ENCODE results near the gene KIF9. TPM values are rescaled to one million over a fixed set of nuclear protein-coding genes. Genes with fewer than 3 reads are reported as not detected.

The KIF9 gene
- polyA plus RNA-seq, 1 donor (not counting 4 experiments of a cell fraction or from before 2014, with no cell fraction given) = 9.2 TPM

GRCh38 chr3:47314056-47314764, 31.6 kb upstream of the KIF9 start:
- Histone ChIP-seq H3K27ac (ENCODE audit: control insufficient read depth, insufficient read depth, low read length) (no peak overlapping the region), H3K4me3 (ENCODE audit: control insufficient read depth in 2 of 3, extremely low read depth in 1 of 3, insufficient read depth in 2 of 3, low read depth in 1 of 3, low read length in 3 of 3) (no peak overlapping the region), H3K4me1 (ENCODE audit: control insufficient read depth, extremely low read depth, insufficient read depth, low read length) (peaks cover 3% of the 10 kb centered on the region), H3K9ac (ENCODE audit: control insufficient read depth, extremely low read depth, insufficient read depth, low read length) (no peak overlapping the region), H3K4me2 (ENCODE audit: control insufficient read depth, extremely low read depth, insufficient read depth, low read depth, low read length) (no peak overlapping the region), H3K27me3 (ENCODE audit: control insufficient read depth, extremely low read depth, insufficient read depth, low read length) (no peaks in the 10 kb centered on the region), H2AFZ (ENCODE audit: control insufficient read depth, low read length) (no peak overlapping the region), H3K9me3 (ENCODE audit: control insufficient read depth, low read depth, low read length) (no peaks in the 10 kb centered on the region), H3K79me2 (ENCODE audit: control insufficient read depth, insufficient read depth, low read length) (peaks cover 10% of the 10 kb centered on the region), H4K20me1 (ENCODE audit: control insufficient read depth, extremely low read depth, insufficient read depth, low read length) (peaks cover 3% of the 10 kb centered on the region), H3K36me3 (ENCODE audit: control insufficient read depth in 2 of 2, extremely low read depth in 1 of 2, insufficient read depth in 2 of 2, low read length in 2 of 2) (peaks cover 0 to 2% of the 10 kb centered on the region in 2 experiments), H3K9me1 (ENCODE audit: control insufficient read depth, extremely low read depth, insufficient read depth, low read length) (no peaks in the 10 kb centered on the region)
- FAIRE-seq = no peak
- TF ChIP-seq EZH2 (IDR thresholded peaks at IDR 0.05; ENCODE audit: low read length) = no peak
- TF ChIP-seq, protein P1, sequence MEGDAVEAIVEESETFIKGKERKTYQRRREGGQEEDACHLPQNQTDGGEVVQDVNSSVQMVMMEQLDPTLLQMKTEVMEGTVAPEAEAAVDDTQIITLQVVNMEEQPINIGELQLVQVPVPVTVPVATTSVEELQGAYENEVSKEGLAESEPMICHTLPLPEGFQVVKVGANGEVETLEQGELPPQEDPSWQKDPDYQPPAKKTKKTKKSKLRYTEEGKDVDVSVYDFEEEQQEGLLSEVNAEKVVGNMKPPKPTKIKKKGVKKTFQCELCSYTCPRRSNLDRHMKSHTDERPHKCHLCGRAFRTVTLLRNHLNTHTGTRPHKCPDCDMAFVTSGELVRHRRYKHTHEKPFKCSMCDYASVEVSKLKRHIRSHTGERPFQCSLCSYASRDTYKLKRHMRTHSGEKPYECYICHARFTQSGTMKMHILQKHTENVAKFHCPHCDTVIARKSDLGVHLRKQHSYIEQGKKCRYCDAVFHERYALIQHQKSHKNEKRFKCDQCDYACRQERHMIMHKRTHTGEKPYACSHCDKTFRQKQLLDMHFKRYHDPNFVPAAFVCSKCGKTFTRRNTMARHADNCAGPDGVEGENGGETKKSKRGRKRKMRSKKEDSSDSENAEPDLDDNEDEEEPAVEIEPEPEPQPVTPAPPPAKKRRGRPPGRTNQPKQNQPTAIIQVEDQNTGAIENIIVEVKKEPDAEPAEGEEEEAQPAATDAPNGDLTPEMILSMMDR (optimal IDR thresholded peaks at IDR 0.05 in 1 of 3, IDR thresholded peaks at IDR 0.05 in 1 of 3, conservative IDR thresholded peaks at IDR 0.05 in 1 of 3; ENCODE audit: extremely low read depth in 1 of 3, insufficient read depth in 2 of 3, low read length in 3 of 3) = no peak
- DNase-seq (ENCODE audit: low read depth, low spot score) = no peak
- dilution Hi-C loops (cut with MboI; ENCODE audit: extremely low pct_ligation_motif_present, low sequenced_read_pairs) = no loop called here

GRCh38 chr3:47313341-47314055, 30.9 kb upstream of the KIF9 start:
- no peak overlapping the region for H3K9ac ChIP-seq (ENCODE audit: control insufficient read depth, extremely low read depth, insufficient read depth, low read length)
- H3K4me1 ChIP-seq (ENCODE audit: control insufficient read depth, extremely low read depth, insufficient read depth, low read length) = peaks cover 3% of the 10 kb centered on the region
- no peaks in the 10 kb centered on the region for H3K9me3 ChIP-seq (ENCODE audit: control insufficient read depth, low read depth, low read length)
- no peak overlapping the region for H2AFZ ChIP-seq (ENCODE audit: control insufficient read depth, low read length)
- dilution Hi-C loops (cut with MboI; ENCODE audit: extremely low pct_ligation_motif_present, low sequenced_read_pairs) = no loop called here
- TF ChIP-seq, protein P1 (optimal IDR thresholded peaks at IDR 0.05 in 1 of 3, IDR thresholded peaks at IDR 0.05 in 1 of 3, conservative IDR thresholded peaks at IDR 0.05 in 1 of 3; ENCODE audit: extremely low read depth in 1 of 3, insufficient read depth in 2 of 3, low read length in 3 of 3) = no peak
- no peak for TF ChIP-seq EZH2 (IDR thresholded peaks at IDR 0.05; ENCODE audit: low read length)
- no peak overlapping the region for H3K27ac ChIP-seq (ENCODE audit: control insufficient read depth, insufficient read depth, low read length)
- no peaks in the 10 kb centered on the region for H3K27me3 ChIP-seq (ENCODE audit: control insufficient read depth, extremely low read depth, insufficient read depth, low read length)
- peaks cover 3% of the 10 kb centered on the region for H4K20me1 ChIP-seq (ENCODE audit: control insufficient read depth, extremely low read depth, insufficient read depth, low read length)
- FAIRE-seq (no peak), DNase-seq (ENCODE audit: low read depth, low spot score) (no peak)
- H3K79me2 ChIP-seq (ENCODE audit: control insufficient read depth, insufficient read depth, low read length) = peaks cover 10% of the 10 kb centered on the region
- H3K4me3 ChIP-seq (ENCODE audit: control insufficient read depth in 2 of 3, extremely low read depth in 1 of 3, insufficient read depth in 2 of 3, low read depth in 1 of 3, low read length in 3 of 3) = no peak overlapping the region
- no peak overlapping the region for H3K4me2 ChIP-seq (ENCODE audit: control insufficient read depth, extremely low read depth, insufficient read depth, low read depth, low read length)
- no peaks in the 10 kb centered on the region for H3K9me1 ChIP-seq (ENCODE audit: control insufficient read depth, extremely low read depth, insufficient read depth, low read length)
- peaks cover 0 to 2% of the 10 kb centered on the region in 2 experiments for H3K36me3 ChIP-seq (ENCODE audit: control insufficient read depth in 2 of 2, extremely low read depth in 1 of 2, insufficient read depth in 2 of 2, low read length in 2 of 2)

Data from keratinocyte (primary cell).